ENCODE data around the gene CAD. TPM values are rescaled to one million over a fixed set of nuclear protein-coding genes. Genes with fewer than 3 reads are reported as not detected.

The CAD gene
- total RNA-seq, 1 experiment from 2014 or later: 86.4 TPM

DNA sequence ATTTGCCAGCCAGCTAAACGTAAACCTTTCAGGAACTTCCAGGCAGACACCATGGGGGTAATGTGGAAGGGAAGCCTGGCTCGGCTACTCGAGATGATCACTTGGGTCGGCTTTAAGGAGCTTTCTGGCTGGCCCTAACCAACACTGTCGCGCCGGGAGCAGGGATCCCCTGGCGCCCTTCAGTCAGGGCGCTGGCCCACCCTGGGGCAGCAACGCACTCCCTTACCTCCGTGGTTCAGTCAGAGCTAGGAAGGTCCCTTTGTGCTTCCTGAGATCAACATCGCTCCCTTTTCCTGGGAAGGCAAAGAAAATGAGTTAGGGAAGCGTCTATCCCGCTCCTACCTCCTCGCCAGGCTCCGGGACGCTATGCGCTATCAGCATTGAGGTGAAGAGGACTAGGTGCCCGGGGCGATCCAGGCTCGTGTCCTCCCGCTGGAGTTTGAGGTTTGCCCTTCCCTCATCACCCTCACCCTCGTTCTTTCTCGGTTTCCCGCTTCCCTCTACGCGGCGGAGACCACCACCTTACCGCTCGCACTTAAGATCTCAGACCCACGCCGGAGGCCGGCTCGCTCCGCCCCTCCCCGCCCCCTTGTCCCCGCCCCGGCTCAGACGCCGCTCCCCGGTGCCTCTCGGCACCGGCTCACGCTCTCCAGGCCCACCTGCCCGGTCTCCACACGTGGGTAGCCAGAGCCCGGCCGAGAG lies 5.8 kb upstream of the CAD start:
- peaks cover 22% of the 10 kb centered on the region for H3K4me1 Mint-ChIP-seq (ENCODE audit: low read depth, unreplicated experiment)
- Histone ChIP-seq H3K27me3 (replicated peaks; ENCODE audit: control insufficient read depth, insufficient read depth, low read length) (no peaks in the 10 kb centered on the region), H3K36me3 (ENCODE audit: control insufficient read depth, insufficient read depth, low read length) (peaks cover 12% of the 10 kb centered on the region), H3K9me3 (no peaks in the 10 kb centered on the region), H3K4me3 (ENCODE audit: low read depth, low read length) (peak overlapping the region; percentile 58), H3K4me1 (peaks cover 25% of the 10 kb centered on the region)
- DNase-seq: peak in 1 of 2 experiments; percentile 92
- TF ChIP-seq, protein P1, sequence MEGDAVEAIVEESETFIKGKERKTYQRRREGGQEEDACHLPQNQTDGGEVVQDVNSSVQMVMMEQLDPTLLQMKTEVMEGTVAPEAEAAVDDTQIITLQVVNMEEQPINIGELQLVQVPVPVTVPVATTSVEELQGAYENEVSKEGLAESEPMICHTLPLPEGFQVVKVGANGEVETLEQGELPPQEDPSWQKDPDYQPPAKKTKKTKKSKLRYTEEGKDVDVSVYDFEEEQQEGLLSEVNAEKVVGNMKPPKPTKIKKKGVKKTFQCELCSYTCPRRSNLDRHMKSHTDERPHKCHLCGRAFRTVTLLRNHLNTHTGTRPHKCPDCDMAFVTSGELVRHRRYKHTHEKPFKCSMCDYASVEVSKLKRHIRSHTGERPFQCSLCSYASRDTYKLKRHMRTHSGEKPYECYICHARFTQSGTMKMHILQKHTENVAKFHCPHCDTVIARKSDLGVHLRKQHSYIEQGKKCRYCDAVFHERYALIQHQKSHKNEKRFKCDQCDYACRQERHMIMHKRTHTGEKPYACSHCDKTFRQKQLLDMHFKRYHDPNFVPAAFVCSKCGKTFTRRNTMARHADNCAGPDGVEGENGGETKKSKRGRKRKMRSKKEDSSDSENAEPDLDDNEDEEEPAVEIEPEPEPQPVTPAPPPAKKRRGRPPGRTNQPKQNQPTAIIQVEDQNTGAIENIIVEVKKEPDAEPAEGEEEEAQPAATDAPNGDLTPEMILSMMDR (IDR thresholded peaks at IDR 0.05; ENCODE audit: insufficient read depth in 1 of 2, low read depth in 1 of 2, low read length in 1 of 2, severe bottlenecking in 1 of 2, unreplicated experiment in 1 of 2): no peak
- no peaks in the 10 kb centered on the region for H3K9me3 Mint-ChIP-seq (ENCODE audit: unreplicated experiment)
- ChIA-PET CTCF (interaction anchor here (0.6 to 1.6 kb wide), 6 partner anchors 20 to 130 kb away, joined by 3 to 10 read pairs (median 4); partner anchors contain the start of genes KHK and PREB), POLR2A (interaction anchor here (0.5 to 1.5 kb wide), 9 partner anchors 8 to 415 kb away, joined by 3 to 15 read pairs (median 4); partner anchors contain the start of genes ABHD1 and OST4)
- peak overlapping the region; percentile 100 for H3K27ac Mint-ChIP-seq (ENCODE audit: unreplicated experiment)
- H3K36me3 Mint-ChIP-seq (ENCODE audit: insufficient read depth, unreplicated experiment): peaks cover 59% of the 10 kb centered on the region
- H3K27me3 Mint-ChIP-seq (ENCODE audit: insufficient read depth, unreplicated experiment): no peaks in the 10 kb centered on the region
- peak overlapping the region; percentile 98 for H3K4me3 Mint-ChIP-seq (ENCODE audit: unreplicated experiment)
- BruUV-seq (replicated peaks): TSS peak; percentile 80
- intact Hi-C loops (cut with micrococcal nuclease; ENCODE audit: unreplicated experiment): loop anchor here (5.0 kb wide), 1 partner anchor 114 kb away; no protein-coding TSS in a partner anchor

DNA sequence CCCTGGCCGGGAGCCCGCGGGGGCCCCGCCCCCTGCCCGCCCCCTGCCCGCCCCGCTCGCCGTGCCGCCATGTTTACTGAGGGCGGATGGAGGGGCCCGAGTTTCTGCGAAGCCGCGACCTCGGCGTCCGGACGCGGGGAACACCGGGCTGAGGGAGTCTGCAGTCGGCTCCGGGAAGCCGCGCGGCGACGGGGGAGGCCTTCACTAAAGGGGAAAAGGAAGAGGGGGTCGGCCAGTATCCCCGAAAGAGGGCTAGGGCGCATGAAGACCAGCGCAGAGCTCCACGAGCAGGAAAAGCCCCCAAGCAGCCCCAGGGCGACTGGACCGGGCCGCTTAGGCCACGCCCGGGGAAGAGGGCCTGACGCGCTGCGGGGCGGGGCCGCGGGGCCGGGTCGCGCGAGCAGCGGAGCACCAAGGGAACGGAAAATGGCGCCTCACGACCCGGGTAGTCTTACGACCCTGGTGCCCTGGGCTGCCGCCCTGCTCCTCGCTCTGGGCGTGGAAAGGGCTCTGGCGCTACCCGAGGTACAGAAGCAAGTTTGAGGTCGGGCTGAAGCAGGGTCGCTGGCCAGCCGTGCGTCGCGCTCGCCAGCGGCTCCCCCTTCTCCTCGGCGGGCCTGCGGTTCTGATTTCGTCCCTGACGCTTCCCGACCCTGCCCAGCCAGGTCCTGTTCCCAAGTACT lies 5.1 kb upstream of the CAD start, which contains the start of the genes ATRAID and SLC5A6:
TSS of gene ATRAID (plus strand) at position 99 of the 683 bp plus-strand sequence. CDS start at position 427, 328 bp downstream.
TSS of gene SLC5A6 (minus strand) at position 326 of the 683 bp plus-strand sequence. CDS start 4,618 bp downstream, outside the sequence.
- H3K9me3 ChIP-seq: no peaks in the 10 kb centered on the region
- peaks cover 60% of the 10 kb centered on the region for H3K36me3 Mint-ChIP-seq (ENCODE audit: insufficient read depth, unreplicated experiment)
- peak within 1 kb of the TSS; percentile 58 for H3K4me3 ChIP-seq (ENCODE audit: low read depth, low read length)
- peak within 1 kb of the TSS; percentile 100 for H3K27ac Mint-ChIP-seq (ENCODE audit: unreplicated experiment)
- peaks cover 29% of the 10 kb centered on the region for H3K4me1 Mint-ChIP-seq (ENCODE audit: low read depth, unreplicated experiment)
- DNase-seq: peak; percentile 90 to 96
- POLR2A ChIA-PET: interaction anchor here (0.5 to 1.5 kb wide), 11 partner anchors 9 to 414 kb away, joined by 3 to 15 read pairs (median 4); partner anchors contain the start of genes ABHD1 and OST4
- H3K27me3 ChIP-seq (replicated peaks; ENCODE audit: control insufficient read depth, insufficient read depth, low read length): no peaks in the 10 kb centered on the region
- CTCF ChIA-PET: interaction anchor here (0.6 to 1.0 kb wide), 5 partner anchors 21 to 466 kb away, joined by 3 to 6 read pairs (median 4); partner anchors contain the start of gene PREB
- no TSS peak for BruUV-seq (replicated peaks)
- H3K9me3 Mint-ChIP-seq (ENCODE audit: unreplicated experiment): no peaks in the 10 kb centered on the region
- intact Hi-C loops (cut with micrococcal nuclease; ENCODE audit: unreplicated experiment): loop anchor here (2.0 to 5.0 kb wide), 2 partner anchors 115 to 145 kb away; partner anchors contain the start of gene GTF3C2
- H3K36me3 ChIP-seq (ENCODE audit: control insufficient read depth, insufficient read depth, low read length): peaks cover 12% of the 10 kb centered on the region
- TF ChIP-seq, protein P1 (IDR thresholded peaks at IDR 0.05; ENCODE audit: insufficient read depth in 1 of 2, low read depth in 1 of 2, low read length in 1 of 2, severe bottlenecking in 1 of 2, unreplicated experiment in 1 of 2): no peak
- H3K4me1 ChIP-seq: peaks cover 30% of the 10 kb centered on the region
- H3K4me3 Mint-ChIP-seq (ENCODE audit: unreplicated experiment): peak within 1 kb of the TSS; percentile 98
- no peaks in the 10 kb centered on the region for H3K27me3 Mint-ChIP-seq (ENCODE audit: insufficient read depth, unreplicated experiment)
